Mesendoderm (in vitro differentiated cells): ENCODE data around the gene LGALS3.

ENCODE experiments used
- DNase-seq: peaks from one replicate; pipeline ENCODE4 v3.0.0; 2013
- H2AK5ac ChIP-seq: 2 replicates; pipeline ENCODE4 v1.6.1; 2013; ENCODE audit warnings: low read length, inconsistent platforms
- H2BK120ac ChIP-seq: 2 replicates; pipeline ENCODE4 v1.6.1; 2013; ENCODE audit warnings: low read depth, mild to moderate bottlenecking, low read length, moderate library complexity, mixed read lengths
- H2BK15ac ChIP-seq: replicated peaks from 2 replicates; pipeline ENCODE4 v1.6.1; 2013; ENCODE audit warnings: low read depth, mild to moderate bottlenecking, moderate library complexity
- H2BK5ac ChIP-seq: 2 replicates; pipeline ENCODE4 v1.6.1; 2013; ENCODE audit warnings: low read length, inconsistent platforms
- H3K18ac ChIP-seq: 2 replicates; pipeline ENCODE4 v1.6.1; 2013; ENCODE audit warnings: mild to moderate bottlenecking, low read length, mixed read lengths
- H3K23ac ChIP-seq: one replicate; pipeline ENCODE4 v1.6.1; 2013; ENCODE audit warnings: low read length
- H3K27ac ChIP-seq: 2 replicates; pipeline ENCODE4 v1.5.1; 2013; ENCODE audit warnings: low read depth, mild to moderate bottlenecking, inconsistent platforms, low read length, moderate library complexity
- H3K27me3 ChIP-seq: 2 replicates; pipeline ENCODE4 v1.6.1; 2013; ENCODE audit warnings: low read length, control low read depth, mild to moderate bottlenecking, inconsistent platforms; ENCODE audit not compliant: insufficient read depth, poor library complexity
- H3K36me3 ChIP-seq: 2 replicates; pipeline ENCODE4 v1.6.1; 2013; ENCODE audit warnings: low read length, inconsistent platforms; ENCODE audit not compliant: control insufficient read depth, insufficient read depth
- H3K4ac ChIP-seq: one replicate; pipeline ENCODE4 v1.6.1; 2013; ENCODE audit warnings: low read depth, mild to moderate bottlenecking, low read length, moderate library complexity
- H3K4me1 ChIP-seq: 2 replicates; pipeline ENCODE4 v1.6.1; 2013; ENCODE audit warnings: low read depth, low read length, inconsistent platforms; ENCODE audit not compliant: control insufficient read depth
- H3K4me2 ChIP-seq: 2 replicates; pipeline ENCODE4 v1.6.1; 2013; ENCODE audit warnings: low read length
- H3K4me3 ChIP-seq: 2 replicates; pipeline ENCODE4 v1.5.1; 2013; ENCODE audit warnings: mild to moderate bottlenecking, low read length
- H3K56ac ChIP-seq: one replicate; pipeline ENCODE4 v1.6.1; 2013; ENCODE audit warnings: low read length
- H3K79me1 ChIP-seq: 2 replicates; pipeline ENCODE4 v1.6.1; 2013; ENCODE audit warnings: low read length, inconsistent platforms
- H3K79me2 ChIP-seq: 2 replicates; pipeline ENCODE4 v1.6.1; 2013; ENCODE audit warnings: mild to moderate bottlenecking, low read length; ENCODE audit not compliant: control insufficient read depth, insufficient read depth
- H3K9ac ChIP-seq: 2 replicates; pipeline ENCODE4 v1.6.1; 2013; ENCODE audit warnings: low read length, inconsistent platforms
- H4K5ac ChIP-seq: one replicate; pipeline ENCODE4 v1.6.1; 2013; ENCODE audit warnings: low read length
- H4K8ac ChIP-seq: one replicate; pipeline ENCODE4 v1.6.1; 2013; ENCODE audit warnings: low read depth, mild to moderate bottlenecking, control low read depth, low read length, moderate library complexity
- WGBS: extraction: QIAGEN DNeasy Blood & Tissue Kit; methylation state at CpG from one replicate; pipeline ENCODE4 v1.1.7; 2013; ENCODE audit warnings: low lambda C conversion rate, missing lambda C conversion rate; ENCODE audit not compliant: insufficient coverage; ENCODE audit errors: extremely low coverage; 5-methylcytosine and 5-hydroxymethylcytosine counted together

Gene LGALS3

GRCh38 chr14:55129428-55130195, 560 bp downstream of the LGALS3 start:
- no peak overlapping the region for H4K8ac ChIP-seq
- no peaks in the 10 kb centered on the region for H3K79me2 ChIP-seq
- peak; percentile 60 for DNase-seq
- no peaks in the 10 kb centered on the region for H3K4me1 ChIP-seq
- no peak overlapping the region for H3K4ac ChIP-seq
- H2AK5ac ChIP-seq, result no peak overlapping the region
- H2BK5ac ChIP-seq, result no peak overlapping the region
- H3K27ac ChIP-seq, result no peak overlapping the region
- H3K4me2 ChIP-seq, result peak overlapping the region; percentile 84
- H3K4me3 ChIP-seq, result peak overlapping the region; percentile 43
- H3K36me3 ChIP-seq, result no peaks in the 10 kb centered on the region
- peak overlapping the region; percentile 86 for H3K56ac ChIP-seq
- no peak overlapping the region for H3K23ac ChIP-seq
- H3K79me1 ChIP-seq, result no peaks in the 10 kb centered on the region
- no peak overlapping the region for H2BK15ac ChIP-seq
- no peak overlapping the region for H4K5ac ChIP-seq
- WGBS, result no CpG with 5 or more reads among the region's 53 CpGs
- H3K9ac ChIP-seq, result peak overlapping the region; percentile 70
- H3K18ac ChIP-seq, result no peak overlapping the region
- no peak overlapping the region for H2BK120ac ChIP-seq
- H3K27me3 ChIP-seq, result no peaks in the 10 kb centered on the region

- Histone ChIP-seq H3K4ac (no peak overlapping the region), H3K79me1 (no peaks in the 10 kb centered on the region), H2BK120ac (no peak overlapping the region), H2AK5ac (no peak overlapping the region), H4K5ac (no peak overlapping the region), H3K4me2 (peak overlapping the region; percentile 84), H3K27me3 (no peaks in the 10 kb centered on the region), H2BK5ac (no peak overlapping the region), H3K23ac (no peak overlapping the region), H3K36me3 (no peaks in the 10 kb centered on the region), H3K18ac (no peak overlapping the region), H3K4me3 (no peak overlapping the region), H3K56ac (no peak overlapping the region), H3K9ac (no peak overlapping the region), H4K8ac (no peak overlapping the region), H2BK15ac (no peak overlapping the region), H3K27ac (no peak overlapping the region), H3K4me1 (no peaks in the 10 kb centered on the region), H3K79me2 (no peaks in the 10 kb centered on the region)
- no CpG with 5 or more reads among the region's 10 CpGs for WGBS
- peak; percentile 60 for DNase-seq
Measured at GRCh38 chr14:55130196-55130550, 1.1 kb downstream of the LGALS3 start.

DNA sequence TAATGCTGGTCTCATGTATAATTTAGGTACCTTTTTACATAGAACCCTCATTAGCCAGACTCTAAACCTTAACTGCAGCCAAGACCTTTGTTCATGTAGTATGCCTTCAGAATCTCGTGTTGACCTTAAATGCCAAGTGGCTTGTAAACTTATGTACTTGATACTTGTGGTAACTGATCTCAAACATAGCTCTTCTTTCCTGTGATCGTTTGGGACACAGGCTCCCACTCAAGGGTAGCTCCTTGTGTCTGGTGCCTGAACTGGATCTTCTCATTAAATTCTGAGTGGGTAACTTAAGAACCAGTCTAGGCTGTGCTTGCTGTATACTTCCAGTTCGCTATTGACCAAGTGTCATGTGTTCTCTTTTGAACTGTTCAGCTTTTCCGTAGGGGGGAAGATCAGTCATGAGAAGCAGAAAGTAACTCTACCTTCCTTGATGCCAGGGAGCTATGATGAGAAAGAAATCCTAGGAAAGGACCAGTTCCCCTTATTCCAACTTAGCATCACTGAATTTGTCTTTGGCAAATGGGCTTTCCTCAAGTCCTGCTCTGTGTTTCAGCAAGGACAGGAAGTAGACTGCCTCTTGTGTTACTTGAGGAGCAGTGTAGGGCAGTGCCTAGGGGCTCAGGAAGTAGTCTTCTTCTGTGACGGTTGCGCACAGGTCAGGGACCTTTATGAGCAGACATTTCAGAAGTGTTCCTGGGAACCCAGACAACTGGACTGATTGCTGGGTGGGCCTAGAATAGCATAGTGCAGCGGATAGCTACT, 2.5 kb downstream of the LGALS3 start:
- DNase-seq, result no peak
- Histone ChIP-seq H3K56ac (no peak overlapping the region), H3K27me3 (no peaks in the 10 kb centered on the region), H3K18ac (no peak overlapping the region), H3K4me3 (no peak overlapping the region), H3K23ac (no peak overlapping the region), H3K79me1 (no peaks in the 10 kb centered on the region), H3K79me2 (no peaks in the 10 kb centered on the region), H3K4me2 (no peak overlapping the region), H3K36me3 (no peaks in the 10 kb centered on the region), H2BK15ac (no peak overlapping the region), H3K9ac (no peak overlapping the region), H3K4ac (no peak overlapping the region), H2AK5ac (no peak overlapping the region), H3K27ac (no peak overlapping the region), H4K8ac (no peak overlapping the region), H3K4me1 (no peaks in the 10 kb centered on the region), H4K5ac (no peak overlapping the region), H2BK5ac (no peak overlapping the region), H2BK120ac (no peak overlapping the region)
- WGBS, result no CpG with 5 or more reads among the region's 7 CpGs

- H4K5ac ChIP-seq, result no peak overlapping the region
- H2BK15ac ChIP-seq, result no peak overlapping the region
- H4K8ac ChIP-seq, result no peak overlapping the region
- H3K79me2 ChIP-seq, result no peaks in the 10 kb centered on the region
- no peak overlapping the region for H3K23ac ChIP-seq
- no peak overlapping the region for H2BK5ac ChIP-seq
- H3K27me3 ChIP-seq, result no peaks in the 10 kb centered on the region
- H3K4me2 ChIP-seq, result no peak overlapping the region
- H3K4me1 ChIP-seq, result no peaks in the 10 kb centered on the region
- no peak for DNase-seq
- H3K36me3 ChIP-seq, result no peaks in the 10 kb centered on the region
- H3K79me1 ChIP-seq, result no peaks in the 10 kb centered on the region
- no peak overlapping the region for H3K18ac ChIP-seq
- H3K9ac ChIP-seq, result no peak overlapping the region
- WGBS, result no CpG with 5 or more reads among the region's 4 CpGs
- H3K4me3 ChIP-seq, result no peak overlapping the region
- no peak overlapping the region for H3K4ac ChIP-seq
- H2BK120ac ChIP-seq, result no peak overlapping the region
- no peak overlapping the region for H3K27ac ChIP-seq
- no peak overlapping the region for H2AK5ac ChIP-seq
- H3K56ac ChIP-seq, result no peak overlapping the region
Measured at GRCh38 chr14:55133416-55133815, 4.4 kb downstream of the LGALS3 start.

- Histone ChIP-seq H3K23ac (no peak overlapping the region), H3K56ac (no peak overlapping the region), H3K4me3 (no peak overlapping the region), H3K4me2 (no peak overlapping the region), H3K36me3 (no peaks in the 10 kb centered on the region), H3K4me1 (no peaks in the 10 kb centered on the region), H3K27me3 (no peaks in the 10 kb centered on the region), H4K5ac (no peak overlapping the region), H2BK15ac (no peak overlapping the region), H2BK5ac (no peak overlapping the region), H3K79me2 (no peaks in the 10 kb centered on the region), H2BK120ac (no peak overlapping the region), H3K27ac (no peak overlapping the region), H3K9ac (no peak overlapping the region), H3K79me1 (no peaks in the 10 kb centered on the region), H4K8ac (no peak overlapping the region), H3K18ac (no peak overlapping the region), H3K4ac (no peak overlapping the region), H2AK5ac (no peak overlapping the region)
- WGBS, result no CpG with 5 or more reads among the region's 3 CpGs
- DNase-seq, result no peak
Measured at GRCh38 chr14:55136241-55136640, 7.2 kb downstream of the LGALS3 start.
